ENCODE measurements around the gene CHD1.
A peak's percentile ranks its signal among the peaks of the same experiment; 100 is the strongest.

Gene CHD1

DNA sequence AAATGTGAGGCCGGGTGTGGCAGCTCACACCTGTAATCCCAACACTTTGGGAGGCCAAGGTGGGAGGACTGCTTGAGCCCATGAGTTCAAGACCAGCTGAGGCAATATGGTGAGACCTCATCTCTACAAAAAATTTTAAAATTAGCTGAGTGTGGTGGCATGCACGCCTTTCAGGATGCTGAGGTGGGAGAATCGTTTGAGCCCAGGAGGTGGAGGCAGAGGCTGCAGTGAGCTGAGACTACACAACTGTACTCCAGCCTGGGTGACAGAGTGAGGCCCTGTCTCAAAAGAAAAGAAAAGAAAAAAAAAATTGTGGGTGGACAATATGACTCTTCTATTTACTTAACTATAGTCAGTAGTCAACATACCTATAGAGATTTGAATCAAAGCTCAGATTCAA lies 4.8 kb downstream of the CHD1 start:
- Mint-ChIP-seq H3K9me3 (no peaks in the 10 kb centered on the region), H3K27ac (no peak overlapping the region), H3K27me3 (no peaks in the 10 kb centered on the region), H3K36me3 (ENCODE audit: low read depth) (peaks cover 81% of the 10 kb centered on the region), H3K4me1 (ENCODE audit: low read depth) (peaks cover 76% of the 10 kb centered on the region), H3K4me3 (no peak overlapping the region)

DNA sequence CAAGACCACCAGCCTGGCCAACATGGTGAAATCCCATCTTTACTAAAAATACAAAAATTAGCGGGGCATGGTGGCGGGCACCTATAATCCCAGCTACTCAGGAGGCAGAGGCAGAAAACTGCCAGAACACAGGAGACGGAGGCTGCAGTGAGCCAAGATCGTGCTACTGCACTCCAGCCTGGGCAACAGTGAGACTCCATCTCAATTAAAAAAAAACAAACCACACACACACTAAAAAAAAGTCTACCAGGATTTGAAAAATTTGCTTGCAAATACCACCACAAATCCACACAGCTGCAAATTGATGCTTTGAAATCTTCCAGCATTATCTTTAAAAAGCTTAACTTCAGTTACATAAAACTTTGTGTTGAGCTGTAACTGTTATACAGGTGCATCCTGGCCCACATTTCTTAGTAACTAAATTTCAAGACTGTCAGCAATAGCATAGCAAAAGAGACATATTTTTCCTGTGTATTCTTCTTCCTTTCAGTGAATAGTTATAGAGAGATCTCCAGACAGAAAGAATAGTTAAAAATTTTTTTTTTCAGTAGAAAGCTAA lies 6.8 kb downstream of the CHD1 start:
- Mint-ChIP-seq H3K27me3 (no peaks in the 10 kb centered on the region), H3K4me1 (ENCODE audit: low read depth) (peaks cover 92% of the 10 kb centered on the region), H3K9me3 (no peaks in the 10 kb centered on the region), H3K36me3 (ENCODE audit: low read depth) (peaks cover 92% of the 10 kb centered on the region), H3K27ac (peak overlapping the region; percentile 10), H3K4me3 (peak overlapping the region; percentile 60)

DNA sequence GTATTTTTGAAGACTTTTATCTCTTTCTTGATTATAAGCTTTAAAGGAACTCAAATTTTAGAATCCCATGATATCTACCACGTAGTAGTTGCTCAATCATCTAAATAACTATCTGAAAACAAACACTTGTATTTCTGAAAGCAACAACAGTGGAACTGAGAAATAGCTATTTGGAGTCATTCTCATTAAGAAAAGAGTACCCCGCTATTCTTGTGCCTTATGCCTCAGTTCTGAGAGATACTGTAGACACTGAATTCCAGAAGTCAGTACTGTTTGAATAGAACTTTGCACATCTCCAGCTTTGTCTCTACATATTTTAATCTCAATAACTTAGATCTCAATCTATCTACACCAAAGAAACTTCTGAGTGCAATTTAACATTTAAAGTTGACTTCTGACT lies 11.4 kb downstream of the CHD1 start:
- Mint-ChIP-seq H3K4me3 (no peak overlapping the region), H3K4me1 (ENCODE audit: low read depth) (peaks cover 77% of the 10 kb centered on the region), H3K27me3 (no peaks in the 10 kb centered on the region), H3K36me3 (ENCODE audit: low read depth) (peaks cover 78% of the 10 kb centered on the region), H3K9me3 (no peaks in the 10 kb centered on the region), H3K27ac (no peak overlapping the region)

DNA sequence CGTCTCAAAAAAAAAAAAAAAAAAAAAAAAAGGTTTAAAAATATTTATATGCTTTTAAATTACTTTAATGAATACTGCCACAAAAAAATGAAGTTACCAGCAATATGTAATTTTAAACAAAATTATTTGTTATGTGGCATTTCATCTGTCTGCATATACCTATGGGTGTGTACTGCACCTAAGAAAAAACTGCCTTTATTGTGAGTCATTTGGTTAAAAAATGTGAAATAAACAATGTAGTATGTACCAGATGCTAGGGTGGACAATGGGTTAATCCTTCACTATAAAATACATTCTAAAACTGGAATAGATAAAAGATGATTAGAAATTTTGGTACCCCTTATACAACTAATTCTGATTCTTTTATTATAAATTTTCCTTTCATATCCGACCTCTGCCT lies 12.3 kb downstream of the CHD1 start:
- H3K27ac Mint-ChIP-seq = no peak overlapping the region
- H3K27me3 Mint-ChIP-seq = no peaks in the 10 kb centered on the region
- H3K36me3 Mint-ChIP-seq (ENCODE audit: low read depth) = peaks cover 77% of the 10 kb centered on the region
- no peaks in the 10 kb centered on the region for H3K9me3 Mint-ChIP-seq
- H3K4me1 Mint-ChIP-seq (ENCODE audit: low read depth) = peaks cover 75% of the 10 kb centered on the region
- H3K4me3 Mint-ChIP-seq = no peak overlapping the region

DNA sequence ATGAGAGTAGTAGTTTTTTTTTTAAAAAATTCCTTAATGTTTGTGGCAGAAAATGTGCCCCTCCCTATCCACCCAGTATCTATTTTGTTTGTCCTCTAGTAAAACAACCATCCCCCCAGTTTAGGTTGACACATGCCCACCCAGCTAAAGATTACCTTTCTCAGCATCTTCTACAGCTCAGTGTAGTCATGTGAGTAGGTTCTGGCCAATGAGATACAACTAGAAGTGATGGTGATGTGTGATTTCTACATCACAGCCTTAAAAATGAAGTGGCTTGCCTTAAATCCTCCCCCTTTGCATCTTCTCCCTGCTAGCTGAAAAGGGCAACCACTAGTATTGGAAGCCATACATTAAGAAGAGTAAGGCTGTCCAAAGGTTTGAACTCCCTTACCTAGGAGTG lies 14.9 kb downstream of the CHD1 start:
- H3K27me3 Mint-ChIP-seq = no peaks in the 10 kb centered on the region
- peaks cover 66% of the 10 kb centered on the region for H3K36me3 Mint-ChIP-seq (ENCODE audit: low read depth)
- H3K9me3 Mint-ChIP-seq = no peaks in the 10 kb centered on the region
- H3K4me1 Mint-ChIP-seq (ENCODE audit: low read depth) = peaks cover 77% of the 10 kb centered on the region
- no peak overlapping the region for H3K4me3 Mint-ChIP-seq
- peak overlapping the region; percentile 52 for H3K27ac Mint-ChIP-seq

DNA sequence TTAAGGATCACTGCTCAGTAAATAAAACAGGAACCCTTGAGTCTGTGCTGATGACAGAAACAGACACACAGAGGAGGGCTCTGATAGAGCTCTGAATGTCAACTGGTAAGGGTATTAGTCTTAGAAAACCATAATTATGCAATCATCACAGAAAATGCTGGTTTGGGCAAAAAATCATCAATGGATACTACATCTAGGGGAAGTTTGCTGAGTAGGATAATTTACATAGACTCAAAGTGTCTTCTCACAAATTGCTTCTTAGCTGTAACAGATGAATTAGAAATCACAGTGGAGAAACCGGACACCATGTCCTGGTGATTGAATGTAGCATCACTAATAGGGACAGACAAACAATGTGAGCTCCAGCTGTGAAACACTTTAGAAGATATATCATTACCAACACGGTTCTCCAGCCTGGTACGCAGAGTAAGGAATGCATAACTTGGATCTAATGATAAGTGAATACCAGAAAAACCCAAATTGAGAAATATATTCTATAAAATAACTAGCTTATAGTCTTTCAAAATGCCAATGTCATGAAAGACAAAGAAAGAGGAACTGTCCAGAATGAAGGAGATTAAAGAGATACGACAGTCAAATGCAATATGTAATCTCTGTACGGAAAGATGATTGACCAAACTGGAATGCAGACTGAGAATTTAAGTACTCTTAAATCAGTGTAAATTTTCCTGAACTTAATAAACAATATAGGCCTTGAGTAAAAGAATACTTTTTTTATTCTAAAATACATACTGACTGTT lies 17.3 kb downstream of the CHD1 start:
- Mint-ChIP-seq H3K4me3 (no peak overlapping the region), H3K9me3 (no peaks in the 10 kb centered on the region), H3K27me3 (no peaks in the 10 kb centered on the region), H3K36me3 (ENCODE audit: low read depth) (peaks cover 51% of the 10 kb centered on the region), H3K4me1 (ENCODE audit: low read depth) (peaks cover 69% of the 10 kb centered on the region), H3K27ac (no peak overlapping the region)

DNA sequence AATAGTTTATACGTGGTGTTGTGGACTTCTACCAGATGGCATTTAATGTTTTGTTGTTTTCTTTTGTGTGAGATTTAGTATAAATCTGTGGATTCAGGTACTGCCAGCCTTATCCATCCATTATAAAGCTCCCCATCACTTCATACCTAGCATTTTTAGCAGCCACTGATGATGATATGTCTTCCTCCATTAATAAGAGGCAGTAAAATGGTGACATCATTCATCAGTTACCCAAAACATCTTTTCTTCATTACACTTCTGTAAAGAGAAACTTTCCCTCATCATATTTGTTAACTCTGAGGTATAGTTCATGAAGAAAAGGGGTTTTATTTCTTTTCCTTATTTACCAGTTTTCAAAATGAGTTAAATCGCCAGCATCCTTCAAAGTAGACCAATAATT lies 19.4 kb downstream of the CHD1 start:
- H3K27me3 Mint-ChIP-seq = no peaks in the 10 kb centered on the region
- no peaks in the 10 kb centered on the region for H3K9me3 Mint-ChIP-seq
- H3K4me1 Mint-ChIP-seq (ENCODE audit: low read depth) = peaks cover 69% of the 10 kb centered on the region
- H3K4me3 Mint-ChIP-seq = no peak overlapping the region
- no peak overlapping the region for H3K27ac Mint-ChIP-seq
- H3K36me3 Mint-ChIP-seq (ENCODE audit: low read depth) = peaks cover 53% of the 10 kb centered on the region

DNA sequence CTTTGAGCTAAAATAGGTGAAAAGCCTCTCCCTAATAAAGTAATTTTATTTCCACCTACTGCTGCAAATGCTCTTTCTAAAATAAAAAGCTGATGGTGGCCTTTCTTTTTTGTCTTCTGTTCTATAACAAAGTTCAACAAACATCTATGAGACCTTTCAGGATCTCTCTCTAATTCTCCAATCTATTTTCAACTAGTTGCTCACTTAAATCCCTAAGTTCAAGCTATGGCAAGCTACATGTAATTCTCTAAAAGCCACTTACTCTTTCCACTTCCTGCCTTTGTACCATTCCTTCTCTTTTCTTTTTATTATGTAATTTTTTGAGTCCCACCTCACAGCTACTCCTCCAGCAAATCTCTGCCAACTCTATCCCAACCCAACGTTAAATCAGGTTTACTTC lies 20.9 kb downstream of the CHD1 start:
- H3K27ac Mint-ChIP-seq = peak overlapping the region; percentile 22
- H3K36me3 Mint-ChIP-seq (ENCODE audit: low read depth) = peaks cover 58% of the 10 kb centered on the region
- H3K4me3 Mint-ChIP-seq = no peak overlapping the region
- no peaks in the 10 kb centered on the region for H3K9me3 Mint-ChIP-seq
- H3K4me1 Mint-ChIP-seq (ENCODE audit: low read depth) = peaks cover 73% of the 10 kb centered on the region
- H3K27me3 Mint-ChIP-seq = no peaks in the 10 kb centered on the region

DNA sequence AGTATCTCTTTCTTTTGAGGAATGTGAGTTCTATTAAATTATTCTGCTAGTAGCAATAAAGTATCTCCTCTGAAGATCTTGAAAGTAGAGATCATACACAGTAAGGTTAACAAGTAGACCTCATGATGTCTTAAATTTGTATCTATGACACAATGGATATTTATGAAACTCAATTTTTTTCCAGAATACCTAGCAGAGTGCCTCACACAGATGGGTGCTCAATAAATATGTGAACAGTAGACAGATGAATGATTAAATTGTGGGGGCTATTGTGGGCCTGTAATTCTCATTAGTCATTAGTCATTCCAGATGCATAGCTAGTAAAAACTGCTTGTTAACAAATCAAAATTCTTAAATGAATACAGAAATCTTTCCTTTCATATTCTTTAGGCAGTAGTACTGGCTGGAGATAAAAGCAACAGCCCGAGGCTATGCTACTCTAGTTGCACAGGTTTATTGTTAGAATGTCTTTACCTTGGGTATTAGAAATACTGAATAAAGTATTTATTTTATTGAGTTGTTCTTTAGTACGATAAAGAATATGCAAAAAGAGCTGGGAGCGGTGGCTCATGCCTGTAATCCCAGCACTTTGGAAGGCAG lies 22.0 kb downstream of the CHD1 start:
- no peak overlapping the region for H3K4me3 Mint-ChIP-seq
- no peaks in the 10 kb centered on the region for H3K27me3 Mint-ChIP-seq
- no peak overlapping the region for H3K27ac Mint-ChIP-seq
- no peaks in the 10 kb centered on the region for H3K9me3 Mint-ChIP-seq
- peaks cover 57% of the 10 kb centered on the region for H3K36me3 Mint-ChIP-seq (ENCODE audit: low read depth)
- H3K4me1 Mint-ChIP-seq (ENCODE audit: low read depth) = peaks cover 70% of the 10 kb centered on the region

DNA sequence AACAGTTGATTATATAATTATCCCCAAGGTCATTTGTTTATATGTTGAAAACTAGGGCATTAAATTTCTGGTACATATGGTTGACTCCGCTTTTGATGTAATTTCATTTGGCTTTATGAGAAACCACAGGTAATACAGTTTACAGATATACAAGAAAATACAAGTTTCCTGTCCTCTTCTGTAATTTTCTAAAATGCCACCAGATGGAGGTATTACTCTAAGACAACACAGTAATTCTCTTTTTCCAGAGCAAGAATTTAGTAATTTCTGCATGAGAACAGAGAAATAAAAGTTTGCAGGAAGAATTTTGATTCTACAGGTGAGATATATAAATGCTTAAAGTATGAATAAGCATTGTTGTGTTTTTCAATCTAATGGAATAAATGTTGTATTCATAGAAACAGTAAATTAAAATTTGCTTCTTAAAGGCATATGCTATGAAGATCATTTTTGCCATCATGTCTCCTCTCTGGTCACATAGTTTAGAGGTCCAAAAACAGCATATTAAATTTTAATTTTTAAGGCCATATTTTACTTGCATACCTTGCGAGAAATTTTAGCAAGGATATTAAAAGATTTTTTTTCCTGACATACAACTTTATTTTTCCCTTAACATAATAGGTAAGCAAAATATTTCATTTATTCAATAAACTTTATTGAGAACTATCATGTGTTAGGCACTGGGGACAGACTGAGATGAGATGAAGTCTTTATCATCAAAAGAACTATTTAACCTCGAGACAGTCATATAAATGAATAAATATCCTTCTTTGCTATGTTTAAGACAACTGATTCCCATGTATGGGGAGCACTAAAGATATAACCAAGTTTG lies 22.7 kb downstream of the CHD1 start:
- Mint-ChIP-seq H3K27ac (no peak overlapping the region), H3K4me3 (no peak overlapping the region), H3K27me3 (no peaks in the 10 kb centered on the region), H3K4me1 (ENCODE audit: low read depth) (peaks cover 62% of the 10 kb centered on the region), H3K36me3 (ENCODE audit: low read depth) (peaks cover 57% of the 10 kb centered on the region), H3K9me3 (no peaks in the 10 kb centered on the region)

DNA sequence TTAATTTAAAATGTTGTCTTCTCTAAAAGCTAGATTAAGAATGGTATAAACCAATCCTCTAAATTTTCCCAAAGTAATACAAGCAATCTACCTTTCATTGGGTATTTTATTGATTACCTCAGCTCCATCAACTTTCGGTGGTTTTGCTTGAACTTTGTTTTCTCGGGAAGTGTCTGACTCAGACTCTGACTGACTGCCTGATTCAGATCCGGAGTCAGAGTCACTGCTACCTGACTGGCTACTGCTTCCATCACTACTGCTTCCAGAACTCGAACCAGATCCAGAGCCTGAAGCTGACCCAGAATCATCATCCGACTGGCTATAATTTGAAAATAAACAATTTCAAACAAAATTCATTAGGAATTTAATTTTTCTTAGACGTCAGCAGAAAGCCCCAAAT lies 24.0 kb downstream of the CHD1 start:
- Mint-ChIP-seq H3K27me3 (no peaks in the 10 kb centered on the region), H3K27ac (no peak overlapping the region), H3K36me3 (ENCODE audit: low read depth) (peaks cover 55% of the 10 kb centered on the region), H3K9me3 (no peaks in the 10 kb centered on the region), H3K4me3 (no peak overlapping the region), H3K4me1 (ENCODE audit: low read depth) (peaks cover 53% of the 10 kb centered on the region)

DNA sequence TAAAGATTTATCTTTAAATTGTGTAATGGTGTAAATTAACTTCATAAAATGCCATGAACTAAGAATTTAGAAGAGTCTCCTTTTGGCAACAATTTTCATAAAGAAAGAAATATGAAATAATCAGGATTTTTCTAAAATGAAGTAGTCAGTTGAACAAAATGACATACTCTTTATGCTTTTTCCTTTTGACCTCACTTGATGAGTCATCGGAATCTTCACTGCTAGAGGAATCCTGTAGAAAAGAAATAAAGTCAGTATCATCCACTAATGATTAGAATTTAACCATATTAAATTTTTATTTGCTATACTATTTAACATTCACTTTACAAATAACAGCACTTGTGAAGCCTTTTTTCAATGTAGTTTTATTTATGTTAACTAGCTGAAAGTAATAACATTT lies 26.1 kb downstream of the CHD1 start:
- H3K27me3 Mint-ChIP-seq = no peaks in the 10 kb centered on the region
- H3K4me3 Mint-ChIP-seq = no peak overlapping the region
- H3K27ac Mint-ChIP-seq = no peak overlapping the region
- peaks cover 37% of the 10 kb centered on the region for H3K4me1 Mint-ChIP-seq (ENCODE audit: low read depth)
- H3K36me3 Mint-ChIP-seq (ENCODE audit: low read depth) = peaks cover 67% of the 10 kb centered on the region
- H3K9me3 Mint-ChIP-seq = no peaks in the 10 kb centered on the region

DNA sequence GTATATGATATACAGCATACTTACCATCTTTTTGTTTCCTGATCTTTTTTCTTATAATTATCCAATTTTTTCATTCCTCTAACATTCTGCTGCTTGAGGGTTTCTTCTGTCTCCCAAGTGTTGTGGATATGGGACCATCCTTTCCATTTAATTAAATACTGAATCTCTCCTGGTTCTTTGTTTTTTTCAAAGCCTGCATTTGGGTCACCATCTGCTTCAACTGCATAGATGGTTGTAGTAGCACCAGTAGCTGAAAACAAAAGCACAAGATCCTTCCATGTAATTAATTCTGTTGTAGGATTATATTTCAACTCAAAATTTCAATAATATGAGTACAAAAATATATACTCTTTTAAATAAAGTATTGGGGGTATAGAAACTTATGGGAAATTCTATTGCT lies 29.4 kb downstream of the CHD1 start:
- H3K36me3 Mint-ChIP-seq (ENCODE audit: low read depth) = peaks cover 68% of the 10 kb centered on the region
- H3K4me1 Mint-ChIP-seq (ENCODE audit: low read depth) = peaks cover 11% of the 10 kb centered on the region
- no peak overlapping the region for H3K4me3 Mint-ChIP-seq
- H3K27me3 Mint-ChIP-seq = no peaks in the 10 kb centered on the region
- no peaks in the 10 kb centered on the region for H3K9me3 Mint-ChIP-seq
- no peak overlapping the region for H3K27ac Mint-ChIP-seq

DNA sequence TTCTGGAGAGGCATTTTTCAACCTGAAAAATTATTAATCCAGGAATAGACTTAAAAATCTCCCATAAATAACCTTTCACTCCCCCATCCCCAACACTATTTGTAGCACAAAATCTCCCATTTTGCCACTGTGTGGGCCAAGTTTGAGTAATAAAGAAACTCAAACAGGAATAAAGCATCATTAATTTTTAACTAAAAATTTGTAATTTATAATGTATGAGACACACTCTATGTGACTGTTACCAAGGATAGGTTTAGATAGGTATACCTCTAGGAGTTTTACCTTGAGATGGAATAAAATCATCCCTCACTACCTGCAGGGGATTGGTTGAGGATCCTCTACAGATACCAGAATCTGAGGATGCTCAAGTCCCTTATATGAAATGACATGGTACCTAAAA lies 30.1 kb downstream of the CHD1 start:
- Mint-ChIP-seq H3K27me3 (no peaks in the 10 kb centered on the region), H3K4me1 (ENCODE audit: low read depth) (peaks cover 8% of the 10 kb centered on the region), H3K4me3 (no peak overlapping the region), H3K36me3 (ENCODE audit: low read depth) (peaks cover 67% of the 10 kb centered on the region), H3K27ac (no peak overlapping the region), H3K9me3 (no peaks in the 10 kb centered on the region)

DNA sequence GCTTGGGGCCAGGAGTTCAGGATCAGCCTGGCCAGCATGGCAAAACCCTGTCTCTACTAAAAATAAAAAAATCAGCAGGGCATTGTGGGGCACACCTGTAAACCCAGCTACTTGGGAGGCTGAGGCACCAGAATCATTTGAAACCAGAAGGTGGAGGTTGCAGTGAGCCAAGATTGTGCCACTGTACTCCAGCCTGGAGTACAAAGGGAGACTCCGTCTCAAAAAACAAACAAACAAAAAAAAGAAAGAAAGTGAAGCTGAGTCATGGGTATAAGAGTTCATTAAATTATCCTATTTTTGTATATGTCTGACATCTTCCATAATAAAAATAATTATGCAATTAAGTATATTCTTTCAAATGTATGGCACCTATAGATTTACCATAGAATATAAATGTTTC lies 37.2 kb downstream of the CHD1 start:
- Mint-ChIP-seq H3K9me3 (no peaks in the 10 kb centered on the region), H3K36me3 (ENCODE audit: low read depth) (peaks cover 81% of the 10 kb centered on the region), H3K4me3 (no peak overlapping the region), H3K4me1 (ENCODE audit: low read depth) (no peaks in the 10 kb centered on the region), H3K27me3 (no peaks in the 10 kb centered on the region), H3K27ac (no peak overlapping the region)

All from stimulated activated naive CD8-positive, alpha-beta T cell treated with anti-CD3 and anti-CD28 coated beads, Interleukin-15, Interleukin-2, amounts not matched to agents 100 ng/mL and 50 ng/mL, for 24 hours (primary cell).